ENCODE results near the gene FRMD4B.

GRCh38 chr3:69300296-69300695 lies 85.6 kb downstream of the FRMD4B start:
- TF ChIP-seq CTCF (IDR thresholded peaks at IDR 0.05), result no peak
- TF ChIP-seq POLR2AphosphoS5 (IDR thresholded peaks at IDR 0.05), result no peak

All from esophagus muscularis mucosa (tissue), 3 donors.